ENCODE measurements around the gene AGAP1.

- TF ChIP-seq POLR2AphosphoS5 (IDR thresholded peaks at IDR 0.05) (no peak), EP300 (IDR thresholded peaks at IDR 0.05) (no peak)
- TF ChIP-seq, protein P1, sequence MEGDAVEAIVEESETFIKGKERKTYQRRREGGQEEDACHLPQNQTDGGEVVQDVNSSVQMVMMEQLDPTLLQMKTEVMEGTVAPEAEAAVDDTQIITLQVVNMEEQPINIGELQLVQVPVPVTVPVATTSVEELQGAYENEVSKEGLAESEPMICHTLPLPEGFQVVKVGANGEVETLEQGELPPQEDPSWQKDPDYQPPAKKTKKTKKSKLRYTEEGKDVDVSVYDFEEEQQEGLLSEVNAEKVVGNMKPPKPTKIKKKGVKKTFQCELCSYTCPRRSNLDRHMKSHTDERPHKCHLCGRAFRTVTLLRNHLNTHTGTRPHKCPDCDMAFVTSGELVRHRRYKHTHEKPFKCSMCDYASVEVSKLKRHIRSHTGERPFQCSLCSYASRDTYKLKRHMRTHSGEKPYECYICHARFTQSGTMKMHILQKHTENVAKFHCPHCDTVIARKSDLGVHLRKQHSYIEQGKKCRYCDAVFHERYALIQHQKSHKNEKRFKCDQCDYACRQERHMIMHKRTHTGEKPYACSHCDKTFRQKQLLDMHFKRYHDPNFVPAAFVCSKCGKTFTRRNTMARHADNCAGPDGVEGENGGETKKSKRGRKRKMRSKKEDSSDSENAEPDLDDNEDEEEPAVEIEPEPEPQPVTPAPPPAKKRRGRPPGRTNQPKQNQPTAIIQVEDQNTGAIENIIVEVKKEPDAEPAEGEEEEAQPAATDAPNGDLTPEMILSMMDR (IDR thresholded peaks at IDR 0.05), result peak in 1 of 4 experiments; percentile 22
Observed at GRCh38 chr2:235493402-235493774, 455 bp upstream of the AGAP1 start.
